Measurements from ENCODE around the gene OPN4.

Gene OPN4

DNA sequence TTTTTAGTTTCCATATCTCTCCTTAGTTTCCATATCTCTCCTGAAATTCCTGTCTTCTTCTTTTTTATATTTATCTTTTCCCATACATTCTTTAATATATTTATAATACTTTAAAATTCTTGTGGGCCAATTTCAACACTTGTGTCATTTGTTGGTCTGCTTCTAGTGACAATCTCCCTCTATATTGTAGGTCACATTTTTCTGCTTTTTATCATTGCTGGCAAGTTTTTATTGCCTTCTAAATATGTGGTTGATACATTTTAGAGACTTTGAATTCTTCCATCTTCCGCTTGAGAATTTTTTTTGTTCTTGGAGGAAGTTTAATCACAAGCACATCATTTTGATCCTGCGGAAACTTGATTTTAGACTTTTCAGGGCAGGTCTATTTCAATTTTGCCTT lies 26.0 kb upstream of the OPN4 start:
- DNase-seq (ENCODE audit: low spot score): no peak
- no peak for TF ChIP-seq CTCF (IDR thresholded peaks at IDR 0.05; ENCODE audit: extremely low read depth, missing control alignments)

DNA sequence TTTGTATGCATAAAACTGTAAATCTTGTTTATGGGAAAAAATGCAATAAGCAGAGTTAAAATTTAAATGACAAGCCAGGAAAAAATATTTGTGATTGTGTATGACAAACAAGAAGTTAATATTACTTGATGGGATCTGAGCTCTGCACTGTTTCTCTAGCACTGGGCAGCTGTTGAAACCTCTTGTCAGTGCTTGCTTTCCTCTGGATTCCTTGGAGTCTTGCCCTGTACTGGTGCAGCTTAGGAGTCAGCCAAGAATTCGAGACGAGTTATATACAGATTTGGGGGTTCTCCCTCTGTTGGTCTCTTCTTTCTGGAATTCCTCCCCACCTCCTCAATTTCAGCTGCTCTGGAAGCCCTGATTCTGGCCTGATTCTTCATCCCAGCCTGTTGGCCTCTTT lies 24.3 kb upstream of the OPN4 start:
- no peak for TF ChIP-seq CTCF (IDR thresholded peaks at IDR 0.05; ENCODE audit: extremely low read depth, missing control alignments)
- DNase-seq (ENCODE audit: low spot score): no peak

- DNase-seq (ENCODE audit: low spot score): no peak
- no peak for TF ChIP-seq CTCF (IDR thresholded peaks at IDR 0.05; ENCODE audit: extremely low read depth, missing control alignments)
Measured at GRCh38 chr10:86632009-86632800, 22.1 kb upstream of the OPN4 start.

DNA sequence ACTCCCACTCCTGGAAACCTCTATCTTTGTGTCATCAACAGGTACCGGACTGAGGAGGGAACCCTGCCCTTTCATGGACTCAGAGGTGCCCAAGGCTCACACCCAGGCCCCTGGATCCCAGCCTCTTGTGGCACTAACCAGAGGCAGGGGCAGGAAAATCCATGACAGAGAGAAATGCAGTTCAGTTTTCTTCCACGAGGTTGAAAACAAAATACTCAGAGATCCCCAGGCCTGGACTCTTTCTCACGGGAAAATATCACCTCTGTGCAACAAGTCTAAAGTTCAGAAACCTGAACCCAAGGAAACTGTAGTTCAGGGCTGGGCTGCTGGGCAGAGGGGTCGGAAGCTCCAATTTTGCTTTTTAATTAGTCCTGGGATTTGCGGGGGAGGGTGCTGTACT lies 21.4 kb upstream of the OPN4 start:
- no peak for DNase-seq (ENCODE audit: low spot score)
- no peak for TF ChIP-seq CTCF (IDR thresholded peaks at IDR 0.05; ENCODE audit: extremely low read depth, missing control alignments)

GRCh38 chr10:86635402-86635801 lies 18.9 kb upstream of the OPN4 start:
- TF ChIP-seq CTCF (IDR thresholded peaks at IDR 0.05; ENCODE audit: extremely low read depth, missing control alignments): no peak
- no peak for DNase-seq (ENCODE audit: low spot score)

DNA sequence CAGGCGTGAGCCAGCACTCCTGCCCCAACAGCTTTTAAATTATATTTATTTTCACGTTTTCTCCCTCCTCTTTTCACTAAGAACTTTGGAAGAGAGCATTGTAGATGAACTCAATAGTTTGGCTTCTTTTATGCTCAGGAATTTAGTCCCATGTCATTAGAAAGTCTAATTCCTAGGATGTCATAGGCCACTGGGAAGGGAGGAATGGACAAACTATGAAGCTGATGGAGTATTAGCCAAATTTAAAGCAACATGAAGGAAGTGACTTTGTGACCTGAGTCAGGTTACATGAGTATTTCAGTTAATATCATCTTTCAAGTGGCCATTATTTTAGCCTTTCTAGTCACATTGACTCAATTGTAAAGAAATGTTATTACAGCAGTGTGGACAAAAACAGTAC lies 18.0 kb upstream of the OPN4 start:
- no peak for DNase-seq (ENCODE audit: low spot score)

DNA sequence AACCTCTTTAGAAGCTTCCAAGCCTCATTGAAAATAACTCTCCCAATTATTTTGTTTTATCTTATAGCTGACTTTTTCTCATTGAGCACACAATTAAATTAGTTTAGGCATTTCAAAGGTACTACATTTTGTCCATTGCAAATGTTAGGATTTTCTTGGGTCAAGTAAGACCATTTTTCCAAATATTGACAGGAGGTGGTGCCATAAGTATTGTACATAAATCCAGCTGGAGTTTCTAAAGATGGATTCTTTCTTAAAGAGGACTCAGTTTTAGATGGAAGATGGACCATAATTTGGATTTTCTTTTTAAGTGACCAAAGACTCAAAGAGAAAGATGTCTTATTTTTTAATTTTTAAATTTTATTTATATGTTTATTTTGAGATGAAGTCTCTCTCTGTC lies 12.3 kb upstream of the OPN4 start:
- no peak for TF ChIP-seq CTCF (IDR thresholded peaks at IDR 0.05; ENCODE audit: extremely low read depth, missing control alignments)

More for the DNA sequence above, 18.0 kb upstream of the OPN4 start:
- TF ChIP-seq CTCF (IDR thresholded peaks at IDR 0.05; ENCODE audit: extremely low read depth, missing control alignments): no peak

More for the DNA sequence above, 12.3 kb upstream of the OPN4 start:
- DNase-seq (ENCODE audit: low spot score): no peak

Data from GM20000 (cell line).